ENCODE measurements around the gene RGCC.

DNA sequence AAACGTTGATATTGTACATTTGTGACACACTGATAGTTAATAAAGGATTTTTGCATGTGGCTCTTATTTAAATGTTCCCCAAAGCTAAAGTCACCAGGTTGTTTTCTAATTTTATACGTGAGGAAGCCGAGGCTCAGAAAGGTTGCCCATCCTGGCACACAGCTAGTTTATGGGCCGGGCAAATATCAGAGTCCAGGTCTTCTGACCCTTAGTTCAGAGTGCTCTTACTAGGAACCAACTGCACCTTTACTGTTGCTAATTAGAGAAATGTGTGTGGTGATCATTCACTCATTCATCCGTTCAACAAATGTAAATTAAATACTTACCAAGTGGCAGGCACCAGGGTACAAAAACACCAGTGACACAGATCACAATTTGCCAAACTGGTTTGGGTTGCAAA is 46.3 kb upstream of the RGCC start:
- TF ChIP-seq RFX5 (IDR thresholded peaks at IDR 0.05; ENCODE audit: low read depth, low read length) (no peak), EZH2 (IDR thresholded peaks at IDR 0.05; ENCODE audit: borderline replicate concordance, low read depth, low read length) (no peak), EP300 (IDR thresholded peaks at IDR 0.05; ENCODE audit: low read length) (no peak), BHLHE40 (IDR thresholded peaks at IDR 0.05; ENCODE audit: low read length) (no peak), ETV6 (IDR thresholded peaks at IDR 0.05; ENCODE audit: borderline replicate concordance in 1 of 2, low read depth in 2 of 2, low read length in 1 of 2) (no peak), ETV6 (CRISPR knock-in tag; IDR thresholded peaks at IDR 0.05; ENCODE audit: borderline replicate concordance) (no peak)
- TF ChIP-seq, protein P1, sequence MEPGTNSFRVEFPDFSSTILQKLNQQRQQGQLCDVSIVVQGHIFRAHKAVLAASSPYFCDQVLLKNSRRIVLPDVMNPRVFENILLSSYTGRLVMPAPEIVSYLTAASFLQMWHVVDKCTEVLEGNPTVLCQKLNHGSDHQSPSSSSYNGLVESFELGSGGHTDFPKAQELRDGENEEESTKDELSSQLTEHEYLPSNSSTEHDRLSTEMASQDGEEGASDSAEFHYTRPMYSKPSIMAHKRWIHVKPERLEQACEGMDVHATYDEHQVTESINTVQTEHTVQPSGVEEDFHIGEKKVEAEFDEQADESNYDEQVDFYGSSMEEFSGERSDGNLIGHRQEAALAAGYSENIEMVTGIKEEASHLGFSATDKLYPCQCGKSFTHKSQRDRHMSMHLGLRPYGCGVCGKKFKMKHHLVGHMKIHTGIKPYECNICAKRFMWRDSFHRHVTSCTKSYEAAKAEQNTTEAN (CRISPR knock-in tag; IDR thresholded peaks at IDR 0.05) = no peak
- TF ChIP-seq, protein P2, sequence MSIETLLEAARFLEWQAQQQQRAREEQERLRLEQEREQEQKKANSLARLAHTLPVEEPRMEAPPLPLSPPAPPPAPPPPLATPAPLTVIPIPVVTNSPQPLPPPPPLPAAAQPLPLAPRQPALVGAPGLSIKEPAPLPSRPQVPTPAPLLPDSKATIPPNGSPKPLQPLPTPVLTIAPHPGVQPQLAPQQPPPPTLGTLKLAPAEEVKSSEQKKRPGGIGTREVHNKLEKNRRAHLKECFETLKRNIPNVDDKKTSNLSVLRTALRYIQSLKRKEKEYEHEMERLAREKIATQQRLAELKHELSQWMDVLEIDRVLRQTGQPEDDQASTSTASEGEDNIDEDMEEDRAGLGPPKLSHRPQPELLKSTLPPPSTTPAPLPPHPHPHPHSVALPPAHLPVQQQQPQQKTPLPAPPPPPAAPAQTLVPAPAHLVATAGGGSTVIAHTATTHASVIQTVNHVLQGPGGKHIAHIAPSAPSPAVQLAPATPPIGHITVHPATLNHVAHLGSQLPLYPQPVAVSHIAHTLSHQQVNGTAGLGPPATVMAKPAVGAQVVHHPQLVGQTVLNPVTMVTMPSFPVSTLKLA (conservative IDR thresholded peaks at IDR 0.05) = no peak
- TF ChIP-seq, protein P3, sequence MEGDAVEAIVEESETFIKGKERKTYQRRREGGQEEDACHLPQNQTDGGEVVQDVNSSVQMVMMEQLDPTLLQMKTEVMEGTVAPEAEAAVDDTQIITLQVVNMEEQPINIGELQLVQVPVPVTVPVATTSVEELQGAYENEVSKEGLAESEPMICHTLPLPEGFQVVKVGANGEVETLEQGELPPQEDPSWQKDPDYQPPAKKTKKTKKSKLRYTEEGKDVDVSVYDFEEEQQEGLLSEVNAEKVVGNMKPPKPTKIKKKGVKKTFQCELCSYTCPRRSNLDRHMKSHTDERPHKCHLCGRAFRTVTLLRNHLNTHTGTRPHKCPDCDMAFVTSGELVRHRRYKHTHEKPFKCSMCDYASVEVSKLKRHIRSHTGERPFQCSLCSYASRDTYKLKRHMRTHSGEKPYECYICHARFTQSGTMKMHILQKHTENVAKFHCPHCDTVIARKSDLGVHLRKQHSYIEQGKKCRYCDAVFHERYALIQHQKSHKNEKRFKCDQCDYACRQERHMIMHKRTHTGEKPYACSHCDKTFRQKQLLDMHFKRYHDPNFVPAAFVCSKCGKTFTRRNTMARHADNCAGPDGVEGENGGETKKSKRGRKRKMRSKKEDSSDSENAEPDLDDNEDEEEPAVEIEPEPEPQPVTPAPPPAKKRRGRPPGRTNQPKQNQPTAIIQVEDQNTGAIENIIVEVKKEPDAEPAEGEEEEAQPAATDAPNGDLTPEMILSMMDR (IDR thresholded peaks at IDR 0.05 in 2 of 3, conservative IDR thresholded peaks at IDR 0.05 in 1 of 3; ENCODE audit: insufficient read depth in 2 of 3, low read depth in 1 of 3, low read length in 3 of 3) = no peak
- TF ChIP-seq, protein P4, sequence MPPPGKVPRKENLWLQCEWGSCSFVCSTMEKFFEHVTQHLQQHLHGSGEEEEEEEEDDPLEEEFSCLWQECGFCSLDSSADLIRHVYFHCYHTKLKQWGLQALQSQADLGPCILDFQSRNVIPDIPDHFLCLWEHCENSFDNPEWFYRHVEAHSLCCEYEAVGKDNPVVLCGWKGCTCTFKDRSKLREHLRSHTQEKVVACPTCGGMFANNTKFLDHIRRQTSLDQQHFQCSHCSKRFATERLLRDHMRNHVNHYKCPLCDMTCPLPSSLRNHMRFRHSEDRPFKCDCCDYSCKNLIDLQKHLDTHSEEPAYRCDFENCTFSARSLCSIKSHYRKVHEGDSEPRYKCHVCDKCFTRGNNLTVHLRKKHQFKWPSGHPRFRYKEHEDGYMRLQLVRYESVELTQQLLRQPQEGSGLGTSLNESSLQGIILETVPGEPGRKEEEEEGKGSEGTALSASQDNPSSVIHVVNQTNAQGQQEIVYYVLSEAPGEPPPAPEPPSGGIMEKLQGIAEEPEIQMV (tag; conservative IDR thresholded peaks at IDR 0.05; ENCODE audit: low read depth) = no peak
- TF ChIP-seq, protein P5, sequence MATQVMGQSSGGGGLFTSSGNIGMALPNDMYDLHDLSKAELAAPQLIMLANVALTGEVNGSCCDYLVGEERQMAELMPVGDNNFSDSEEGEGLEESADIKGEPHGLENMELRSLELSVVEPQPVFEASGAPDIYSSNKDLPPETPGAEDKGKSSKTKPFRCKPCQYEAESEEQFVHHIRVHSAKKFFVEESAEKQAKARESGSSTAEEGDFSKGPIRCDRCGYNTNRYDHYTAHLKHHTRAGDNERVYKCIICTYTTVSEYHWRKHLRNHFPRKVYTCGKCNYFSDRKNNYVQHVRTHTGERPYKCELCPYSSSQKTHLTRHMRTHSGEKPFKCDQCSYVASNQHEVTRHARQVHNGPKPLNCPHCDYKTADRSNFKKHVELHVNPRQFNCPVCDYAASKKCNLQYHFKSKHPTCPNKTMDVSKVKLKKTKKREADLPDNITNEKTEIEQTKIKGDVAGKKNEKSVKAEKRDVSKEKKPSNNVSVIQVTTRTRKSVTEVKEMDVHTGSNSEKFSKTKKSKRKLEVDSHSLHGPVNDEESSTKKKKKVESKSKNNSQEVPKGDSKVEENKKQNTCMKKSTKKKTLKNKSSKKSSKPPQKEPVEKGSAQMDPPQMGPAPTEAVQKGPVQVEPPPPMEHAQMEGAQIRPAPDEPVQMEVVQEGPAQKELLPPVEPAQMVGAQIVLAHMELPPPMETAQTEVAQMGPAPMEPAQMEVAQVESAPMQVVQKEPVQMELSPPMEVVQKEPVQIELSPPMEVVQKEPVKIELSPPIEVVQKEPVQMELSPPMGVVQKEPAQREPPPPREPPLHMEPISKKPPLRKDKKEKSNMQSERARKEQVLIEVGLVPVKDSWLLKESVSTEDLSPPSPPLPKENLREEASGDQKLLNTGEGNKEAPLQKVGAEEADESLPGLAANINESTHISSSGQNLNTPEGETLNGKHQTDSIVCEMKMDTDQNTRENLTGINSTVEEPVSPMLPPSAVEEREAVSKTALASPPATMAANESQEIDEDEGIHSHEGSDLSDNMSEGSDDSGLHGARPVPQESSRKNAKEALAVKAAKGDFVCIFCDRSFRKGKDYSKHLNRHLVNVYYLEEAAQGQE (IDR thresholded peaks at IDR 0.05; ENCODE audit: borderline replicate concordance) = no peak
- TF ChIP-seq, protein P5 (CRISPR knock-in tag; IDR thresholded peaks at IDR 0.05; ENCODE audit: low read depth) = no peak

Measured in K562 (cell line).